Epithelial cell of esophagus (primary cell): ENCODE data around the gene GMPPA.
A peak's percentile ranks its signal among the peaks of the same experiment; 100 is the strongest.

Experiments
- DNase-seq: peaks from one replicate; pipeline ENCODE4 v3.0.0; 2010; ENCODE audit warnings: low read depth
- H3K4me3 ChIP-seq: 2 replicates; pipeline ENCODE4 v1.5.1; 2011; ENCODE audit warnings: mild to moderate bottlenecking, low read length, control low read depth
- TF ChIP-seq, protein P1 (sequence below): IDR thresholded peaks from 2 replicates; pipeline ENCODE4 v1.5.1; 2011; ENCODE audit warnings: low read depth, mild to moderate bottlenecking, low read length, control low read depth, inconsistent platforms; ENCODE audit not compliant: insufficient read depth; ENCODE audit errors: missing control alignments

Gene GMPPA

DNA sequence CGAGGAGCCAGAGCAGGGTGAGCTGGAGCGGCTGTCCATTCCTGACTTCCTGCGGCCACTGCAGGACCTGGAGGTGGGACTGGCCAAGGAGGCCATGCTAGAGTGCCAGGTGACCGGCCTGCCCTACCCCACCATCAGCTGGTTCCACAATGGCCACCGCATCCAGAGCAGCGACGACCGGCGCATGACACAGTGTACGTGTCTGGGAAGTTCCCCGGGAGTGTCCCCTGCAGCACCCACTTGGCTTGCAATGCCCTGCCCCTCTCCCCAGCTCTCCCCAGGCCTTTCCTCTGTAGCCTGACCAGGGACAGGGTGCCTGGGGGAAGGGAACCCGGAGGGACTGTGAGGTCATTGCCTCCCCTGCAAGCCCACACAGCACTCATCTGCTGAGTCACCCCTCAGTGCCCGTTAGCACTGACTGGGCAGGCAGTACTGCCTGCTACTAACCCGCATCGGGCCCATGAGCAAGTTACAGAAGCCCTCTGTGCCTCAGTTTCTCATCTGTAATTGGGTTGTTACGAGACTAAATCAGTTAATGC is 29.4 kb upstream of the GMPPA start:
- H3K4me3 ChIP-seq = no peak overlapping the region
- TF ChIP-seq, protein P1, sequence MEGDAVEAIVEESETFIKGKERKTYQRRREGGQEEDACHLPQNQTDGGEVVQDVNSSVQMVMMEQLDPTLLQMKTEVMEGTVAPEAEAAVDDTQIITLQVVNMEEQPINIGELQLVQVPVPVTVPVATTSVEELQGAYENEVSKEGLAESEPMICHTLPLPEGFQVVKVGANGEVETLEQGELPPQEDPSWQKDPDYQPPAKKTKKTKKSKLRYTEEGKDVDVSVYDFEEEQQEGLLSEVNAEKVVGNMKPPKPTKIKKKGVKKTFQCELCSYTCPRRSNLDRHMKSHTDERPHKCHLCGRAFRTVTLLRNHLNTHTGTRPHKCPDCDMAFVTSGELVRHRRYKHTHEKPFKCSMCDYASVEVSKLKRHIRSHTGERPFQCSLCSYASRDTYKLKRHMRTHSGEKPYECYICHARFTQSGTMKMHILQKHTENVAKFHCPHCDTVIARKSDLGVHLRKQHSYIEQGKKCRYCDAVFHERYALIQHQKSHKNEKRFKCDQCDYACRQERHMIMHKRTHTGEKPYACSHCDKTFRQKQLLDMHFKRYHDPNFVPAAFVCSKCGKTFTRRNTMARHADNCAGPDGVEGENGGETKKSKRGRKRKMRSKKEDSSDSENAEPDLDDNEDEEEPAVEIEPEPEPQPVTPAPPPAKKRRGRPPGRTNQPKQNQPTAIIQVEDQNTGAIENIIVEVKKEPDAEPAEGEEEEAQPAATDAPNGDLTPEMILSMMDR = no peak
- peak; percentile 87 for DNase-seq

DNA sequence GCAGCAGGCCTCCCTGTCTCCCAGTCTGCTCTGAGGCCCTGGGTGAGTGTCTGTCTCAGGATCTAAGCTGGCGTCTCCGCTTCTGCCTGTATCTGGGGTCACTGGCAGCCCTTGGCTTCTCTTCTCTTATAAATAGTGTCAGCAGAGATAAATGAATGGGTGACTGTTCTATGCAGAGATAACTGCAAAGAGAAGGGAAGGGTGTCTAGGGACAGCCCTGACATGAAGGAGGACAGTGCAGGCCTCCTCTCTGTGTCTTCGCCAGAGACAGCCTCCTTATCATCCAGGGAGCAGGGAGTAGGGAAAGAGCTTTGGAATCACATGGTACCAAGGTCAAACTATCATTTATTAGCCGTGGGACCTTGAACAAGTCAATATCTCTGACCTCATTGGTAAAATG is 28.3 kb upstream of the GMPPA start:
- H3K4me3 ChIP-seq = no peak overlapping the region
- no peak for DNase-seq
- TF ChIP-seq, protein P1 = no peak

DNA sequence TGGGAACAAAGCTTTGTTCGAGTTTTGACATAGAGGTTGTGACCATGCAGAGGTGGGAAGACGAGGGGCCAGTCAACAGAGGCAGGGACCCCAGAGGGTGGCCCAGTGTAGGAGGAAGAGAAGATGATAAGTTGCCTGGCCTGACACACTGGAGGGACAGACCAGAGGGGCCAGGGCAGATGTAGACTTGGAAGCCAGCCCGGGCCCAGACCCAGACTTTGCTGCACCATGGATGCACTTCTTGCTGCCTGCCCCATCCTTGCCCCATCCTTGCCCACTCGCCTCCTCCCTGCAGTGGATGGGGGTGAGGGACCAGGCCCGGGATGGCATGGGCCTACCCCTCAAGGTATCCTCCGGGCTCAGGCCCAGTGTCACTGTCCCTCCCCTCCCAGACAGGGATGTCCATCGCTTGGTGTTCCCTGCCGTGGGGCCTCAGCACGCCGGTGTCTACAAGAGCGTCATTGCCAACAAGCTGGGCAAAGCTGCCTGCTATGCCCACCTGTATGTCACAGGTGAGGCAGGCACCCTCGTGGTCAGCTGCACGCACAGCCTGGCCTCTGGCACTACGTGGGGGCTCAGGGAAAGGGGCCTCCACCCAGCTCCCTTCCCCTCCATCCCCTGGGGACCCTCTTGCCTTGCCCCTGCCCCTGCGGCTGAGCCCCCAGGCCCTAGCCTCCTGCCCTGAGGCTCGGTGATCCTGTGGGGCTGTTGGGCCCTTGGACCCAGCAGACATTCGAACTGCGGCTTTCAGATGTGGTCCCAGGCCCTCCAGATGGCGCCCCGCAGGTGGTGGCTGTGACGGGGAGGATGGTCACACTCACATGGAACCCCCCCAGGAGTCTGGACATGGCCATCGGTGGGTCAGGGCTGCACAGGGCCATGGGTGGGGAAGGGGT is 27.0 kb upstream of the GMPPA start:
- no peak overlapping the region for H3K4me3 ChIP-seq
- DNase-seq = no peak
- TF ChIP-seq, protein P1 = no peak

DNA sequence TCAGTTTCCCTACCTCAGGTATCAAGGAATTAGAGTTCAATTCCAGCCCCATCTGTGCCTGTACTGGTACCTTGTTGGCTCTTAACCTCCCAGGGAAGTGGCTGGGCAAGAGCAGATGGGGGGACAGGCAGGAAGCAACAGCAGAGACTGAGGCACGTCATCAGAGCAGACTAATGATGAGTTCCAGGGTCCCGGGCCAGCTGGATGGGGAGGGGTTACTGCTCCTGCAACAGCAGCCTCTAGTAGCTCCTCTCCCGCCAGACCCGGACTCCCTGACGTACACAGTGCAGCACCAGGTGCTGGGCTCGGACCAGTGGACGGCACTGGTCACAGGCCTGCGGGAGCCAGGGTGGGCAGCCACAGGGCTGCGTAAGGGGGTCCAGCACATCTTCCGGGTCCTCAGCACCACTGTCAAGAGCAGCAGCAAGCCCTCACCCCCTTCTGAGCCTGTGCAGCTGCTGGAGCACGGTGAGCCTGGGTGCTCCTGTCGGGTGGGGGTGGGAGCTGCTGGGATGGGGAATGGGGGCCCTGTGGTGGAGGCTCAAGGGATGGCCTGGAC is 26.0 kb upstream of the GMPPA start:
- H3K4me3 ChIP-seq = no peak overlapping the region
- no peak for DNase-seq
- TF ChIP-seq, protein P1 = no peak

DNA sequence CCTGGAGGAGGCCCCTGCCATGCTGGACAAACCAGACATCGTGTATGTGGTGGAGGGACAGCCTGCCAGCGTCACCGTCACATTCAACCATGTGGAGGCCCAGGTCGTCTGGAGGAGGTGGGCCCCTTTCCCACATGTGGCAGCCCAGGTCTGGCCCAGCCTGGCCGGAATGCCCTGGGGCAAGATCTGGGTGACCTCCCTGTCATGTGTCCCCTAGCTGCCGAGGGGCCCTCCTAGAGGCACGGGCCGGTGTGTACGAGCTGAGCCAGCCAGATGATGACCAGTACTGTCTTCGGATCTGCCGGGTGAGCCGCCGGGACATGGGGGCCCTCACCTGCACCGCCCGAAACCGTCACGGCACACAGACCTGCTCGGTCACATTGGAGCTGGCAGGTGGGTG is 25.2 kb upstream of the GMPPA start:
- H3K4me3 ChIP-seq = no peak overlapping the region
- DNase-seq = no peak
- TF ChIP-seq, protein P1 = no peak

DNA sequence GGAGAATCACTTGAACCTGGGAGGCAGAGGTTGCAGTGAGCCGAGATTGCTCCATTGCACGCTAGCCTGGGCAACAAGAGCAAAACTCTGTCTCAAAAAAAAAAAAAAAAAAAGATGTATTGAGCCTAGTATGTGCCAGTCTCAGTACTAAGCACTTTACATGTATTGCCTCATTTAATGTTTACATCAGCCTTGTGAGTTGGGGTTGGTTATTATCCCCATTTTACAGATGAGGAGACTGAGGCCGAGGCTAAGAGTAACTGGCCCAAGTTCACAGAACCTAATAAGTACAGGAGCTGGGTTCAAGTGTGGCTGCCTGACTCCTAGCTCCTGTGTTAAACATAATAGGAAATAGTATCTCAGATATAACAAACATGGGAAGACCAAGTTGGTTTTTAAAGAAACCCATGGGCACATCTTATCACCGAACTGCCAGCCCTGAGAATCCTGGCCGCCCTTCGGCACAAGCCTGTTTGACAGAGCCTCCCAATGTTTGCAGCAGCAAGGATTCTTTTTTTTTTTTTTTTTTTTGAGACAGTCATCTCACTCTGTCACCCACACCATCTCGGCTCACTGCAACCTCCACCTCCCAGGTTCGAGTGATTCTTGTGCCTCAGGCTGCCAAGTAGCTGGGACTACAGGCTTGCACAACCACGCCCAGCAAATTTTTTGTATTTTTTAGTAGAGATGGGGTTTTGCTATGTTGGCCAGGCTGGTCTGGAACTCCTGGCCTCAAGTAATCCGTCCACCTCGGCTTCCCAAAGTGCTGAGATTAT is 24.2 kb upstream of the GMPPA start:
- no peak for DNase-seq
- TF ChIP-seq, protein P1 = no peak
- no peak overlapping the region for H3K4me3 ChIP-seq
